Testis (tissue), 5 donors: ENCODE data around the gene MYO3A. TPM values are rescaled to one million over a fixed set of nuclear protein-coding genes. Genes with fewer than 3 reads are reported as not detected.

Experiments used
- DNase-seq: peaks from one replicate; pipeline ENCODE4 v3.0.0-alpha.2; 2019
- H3K27ac ChIP-seq, 2 donors: fragments of 200-600 bp; sonication (generic); one replicate each; pipeline ENCODE4 v1.5.1; 2019
- H3K27me3 ChIP-seq: fragments of 200-600 bp; sonication (generic); one replicate; pipeline ENCODE4 v1.5.1; 2019
- H3K36me3 ChIP-seq: fragments of 200-600 bp; sonication (generic); one replicate; pipeline ENCODE4 v1.5.1; 2017; ENCODE audit warnings: low read depth; ENCODE audit errors: missing control alignments
- H3K4me1 ChIP-seq: fragments of 200-600 bp; sonication (generic); one replicate; pipeline ENCODE4 v1.5.1; 2019
- H3K4me3 ChIP-seq, 2 donors: fragments of 200-600 bp; sonication (generic); one replicate each; pipeline ENCODE4 v1.5.1; 2017 to 2019
- H3K9me3 ChIP-seq: fragments of 200-600 bp; sonication (generic); one replicate; pipeline ENCODE4 v1.5.1; 2017
- POLR2A ChIP-seq: fragments of 450-650 bp; IDR thresholded peaks from one replicate; pipeline ENCODE4 v1.6.1; 2017; ENCODE audit warnings: antibody characterized with exemption, mild to moderate bottlenecking, moderate library complexity
- WGBS, 2 donors: methylation state at CpG; one replicate each; pipeline ENCODE4 v1.1.5; 2018; 5-methylcytosine and 5-hydroxymethylcytosine counted together
- intact Hi-C: fragments of 100-400 bp; cut with DNase I; formaldehyde crosslinking; loops from one replicate; pipeline ENCODE4 v1.15.1; 2023; ENCODE audit warnings: low total_unique reads
- long read RNA-seq, 2 donors: transcript quantifications; one replicate each; lab custom pipeline, GENCODE V29; 2026
- polyA plus RNA-seq: library from polyadenylated mRNA; stranded (reverse); fragments of 350-450 nt; fragmentation: Illumina TruSeq; extraction: RNeasy Lipid Tissue Mini Kit (QIAGEN cat#74804); gene quantifications from one replicate; pipeline ENCODE4 v1.2.3, GENCODE V29; 2014; ENCODE audit warnings: low read depth, low replicate concordance; ENCODE audit not compliant: insufficient read depth
- total RNA-seq, 2 donors: library from RNA; depleted of rRNA; stranded (reverse); fragments of >200 nt; gene quantifications; one replicate each; pipeline ENCODE4 v1.2.3, GENCODE V29; 2016
- TF ChIP-seq, protein P1 (sequence below), 3 experiments: fragments of 450-650 bp in 2 of 3; fragments of 200-600 bp in 1 of 3; sonication (generic) in 1 of 3; IDR thresholded peaks; one replicate each; pipeline ENCODE4 v1.5.1; 2016 to 2019; ENCODE audit warnings: antibody characterized with exemption in 3 of 3, mild to moderate bottlenecking in 2 of 3, moderate library complexity in 1 of 3

The MYO3A gene, protein sequence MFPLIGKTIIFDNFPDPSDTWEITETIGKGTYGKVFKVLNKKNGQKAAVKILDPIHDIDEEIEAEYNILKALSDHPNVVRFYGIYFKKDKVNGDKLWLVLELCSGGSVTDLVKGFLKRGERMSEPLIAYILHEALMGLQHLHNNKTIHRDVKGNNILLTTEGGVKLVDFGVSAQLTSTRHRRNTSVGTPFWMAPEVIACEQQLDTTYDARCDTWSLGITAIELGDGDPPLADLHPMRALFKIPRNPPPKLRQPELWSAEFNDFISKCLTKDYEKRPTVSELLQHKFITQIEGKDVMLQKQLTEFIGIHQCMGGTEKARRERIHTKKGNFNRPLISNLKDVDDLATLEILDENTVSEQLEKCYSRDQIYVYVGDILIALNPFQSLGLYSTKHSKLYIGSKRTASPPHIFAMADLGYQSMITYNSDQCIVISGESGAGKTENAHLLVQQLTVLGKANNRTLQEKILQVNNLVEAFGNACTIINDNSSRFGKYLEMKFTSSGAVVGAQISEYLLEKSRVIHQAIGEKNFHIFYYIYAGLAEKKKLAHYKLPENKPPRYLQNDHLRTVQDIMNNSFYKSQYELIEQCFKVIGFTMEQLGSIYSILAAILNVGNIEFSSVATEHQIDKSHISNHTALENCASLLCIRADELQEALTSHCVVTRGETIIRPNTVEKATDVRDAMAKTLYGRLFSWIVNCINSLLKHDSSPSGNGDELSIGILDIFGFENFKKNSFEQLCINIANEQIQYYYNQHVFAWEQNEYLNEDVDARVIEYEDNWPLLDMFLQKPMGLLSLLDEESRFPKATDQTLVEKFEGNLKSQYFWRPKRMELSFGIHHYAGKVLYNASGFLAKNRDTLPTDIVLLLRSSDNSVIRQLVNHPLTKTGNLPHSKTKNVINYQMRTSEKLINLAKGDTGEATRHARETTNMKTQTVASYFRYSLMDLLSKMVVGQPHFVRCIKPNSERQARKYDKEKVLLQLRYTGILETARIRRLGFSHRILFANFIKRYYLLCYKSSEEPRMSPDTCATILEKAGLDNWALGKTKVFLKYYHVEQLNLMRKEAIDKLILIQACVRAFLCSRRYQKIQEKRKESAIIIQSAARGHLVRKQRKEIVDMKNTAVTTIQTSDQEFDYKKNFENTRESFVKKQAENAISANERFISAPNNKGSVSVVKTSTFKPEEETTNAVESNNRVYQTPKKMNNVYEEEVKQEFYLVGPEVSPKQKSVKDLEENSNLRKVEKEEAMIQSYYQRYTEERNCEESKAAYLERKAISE (N-terminal part only)
- 10 to 100 TPM in 1 of 2 donors, 1 to 10 TPM in 1; 8.7 to 21.1 TPM for total RNA-seq
- polyA plus RNA-seq: 9.5 TPM
- long read RNA-seq, donor 1: 0 reads
- long read RNA-seq, donor 2: 0 reads

DNA sequence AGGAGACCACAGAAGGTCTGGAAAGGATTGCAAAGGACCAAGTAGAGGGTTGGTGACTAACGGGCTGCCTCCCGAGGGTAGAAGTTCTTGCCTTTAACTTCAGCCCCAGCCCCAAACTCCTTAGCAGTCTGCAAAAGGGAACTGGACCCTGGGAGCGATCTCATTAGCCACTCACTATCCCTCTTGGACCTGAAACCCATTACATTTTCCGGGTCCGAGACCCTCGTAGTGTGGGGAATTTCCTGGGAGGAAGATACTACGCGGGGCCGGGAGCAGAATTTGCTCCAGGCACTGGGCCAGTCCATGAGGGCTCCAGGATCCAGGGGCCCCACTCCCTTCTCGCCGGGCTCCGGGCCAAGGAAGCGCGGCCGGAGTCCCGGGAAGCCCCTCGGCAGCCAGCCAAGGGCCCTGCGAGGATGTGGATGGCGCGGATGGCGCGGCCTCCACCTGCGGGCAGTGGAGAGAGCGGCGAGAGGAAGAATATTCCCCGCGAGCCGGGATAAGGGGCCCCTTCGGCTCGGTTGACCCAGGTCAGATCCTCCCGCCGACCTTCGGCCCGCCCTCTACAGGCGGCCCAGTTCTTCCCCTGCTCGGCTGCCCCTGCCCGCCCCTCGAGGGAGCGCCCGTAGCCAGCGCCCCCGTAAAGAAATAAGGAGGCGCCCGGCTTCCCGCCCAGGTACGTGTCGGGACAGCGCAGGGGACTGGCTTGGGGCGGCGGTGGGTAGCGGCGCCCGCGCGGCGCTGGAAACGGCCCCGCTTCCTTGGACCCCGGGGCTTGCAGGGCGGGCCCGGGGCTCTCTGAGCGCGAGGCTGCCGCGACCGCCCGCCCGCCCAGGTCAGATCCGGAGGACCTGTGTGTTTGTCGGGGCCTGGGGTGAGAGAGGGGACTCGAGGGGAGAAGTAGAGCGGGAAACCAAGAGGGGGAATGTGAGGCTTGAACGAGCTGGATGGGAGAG, at the start of gene MYO3A:
TSS of gene MYO3A (plus strand) at position 577 of the 956 bp plus-strand sequence. CDS start 17,882 bp downstream, outside the sequence.
- Histone ChIP-seq H3K36me3 (no peaks in the 10 kb centered on the region), H3K9me3 (no peaks in the 10 kb centered on the region), H3K4me3 (peak within 1 kb of the TSS; percentile 52 to 62), H3K27ac (peak within 1 kb of the TSS; percentile 59 to 61), H3K4me1 (no peaks in the 10 kb centered on the region), H3K27me3 (no peaks in the 10 kb centered on the region)
- peak; percentile 31 for DNase-seq
- TF ChIP-seq, protein P1, sequence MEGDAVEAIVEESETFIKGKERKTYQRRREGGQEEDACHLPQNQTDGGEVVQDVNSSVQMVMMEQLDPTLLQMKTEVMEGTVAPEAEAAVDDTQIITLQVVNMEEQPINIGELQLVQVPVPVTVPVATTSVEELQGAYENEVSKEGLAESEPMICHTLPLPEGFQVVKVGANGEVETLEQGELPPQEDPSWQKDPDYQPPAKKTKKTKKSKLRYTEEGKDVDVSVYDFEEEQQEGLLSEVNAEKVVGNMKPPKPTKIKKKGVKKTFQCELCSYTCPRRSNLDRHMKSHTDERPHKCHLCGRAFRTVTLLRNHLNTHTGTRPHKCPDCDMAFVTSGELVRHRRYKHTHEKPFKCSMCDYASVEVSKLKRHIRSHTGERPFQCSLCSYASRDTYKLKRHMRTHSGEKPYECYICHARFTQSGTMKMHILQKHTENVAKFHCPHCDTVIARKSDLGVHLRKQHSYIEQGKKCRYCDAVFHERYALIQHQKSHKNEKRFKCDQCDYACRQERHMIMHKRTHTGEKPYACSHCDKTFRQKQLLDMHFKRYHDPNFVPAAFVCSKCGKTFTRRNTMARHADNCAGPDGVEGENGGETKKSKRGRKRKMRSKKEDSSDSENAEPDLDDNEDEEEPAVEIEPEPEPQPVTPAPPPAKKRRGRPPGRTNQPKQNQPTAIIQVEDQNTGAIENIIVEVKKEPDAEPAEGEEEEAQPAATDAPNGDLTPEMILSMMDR (IDR thresholded peaks at IDR 0.05): no peak
- TF ChIP-seq POLR2A: no peak
- intact Hi-C loops: no loop called here
- WGBS, 2 donors: 3 to 5% methylated on average over 47 to 73 of the region's 73 CpGs

DNA sequence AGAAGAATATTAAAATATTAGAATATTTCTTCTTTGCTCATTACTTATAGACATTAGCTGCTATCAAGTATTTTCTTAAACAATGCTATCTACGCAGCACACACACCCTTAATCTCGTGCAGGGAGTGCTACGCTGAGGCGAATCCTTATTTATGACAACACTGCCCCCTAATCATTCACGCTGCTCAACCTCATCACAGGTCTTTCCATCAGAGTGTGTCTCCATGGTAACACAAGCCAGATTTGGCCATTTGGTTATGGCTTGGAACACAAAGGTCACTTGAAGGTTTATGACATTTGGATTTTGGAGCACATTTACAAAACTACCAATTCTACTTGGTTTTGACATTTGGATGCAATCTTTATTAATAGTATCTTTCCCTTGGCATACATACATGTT, 45.4 kb upstream of the MYO3A start:
- H3K9me3 ChIP-seq: no peaks in the 10 kb centered on the region
- no peak overlapping the region for H3K4me3 ChIP-seq
- no peaks in the 10 kb centered on the region for H3K27me3 ChIP-seq
- intact Hi-C loops: no loop called here
- no peak for TF ChIP-seq POLR2A
- TF ChIP-seq, protein P1 (IDR thresholded peaks at IDR 0.05): no peak
- no peaks in the 10 kb centered on the region for H3K4me1 ChIP-seq
- 30 to 33% methylated on average over 5 of the region's 5 CpGs for WGBS, 2 donors
- H3K27ac ChIP-seq: no peak overlapping the region
- no peaks in the 10 kb centered on the region for H3K36me3 ChIP-seq
- DNase-seq: no peak

DNA sequence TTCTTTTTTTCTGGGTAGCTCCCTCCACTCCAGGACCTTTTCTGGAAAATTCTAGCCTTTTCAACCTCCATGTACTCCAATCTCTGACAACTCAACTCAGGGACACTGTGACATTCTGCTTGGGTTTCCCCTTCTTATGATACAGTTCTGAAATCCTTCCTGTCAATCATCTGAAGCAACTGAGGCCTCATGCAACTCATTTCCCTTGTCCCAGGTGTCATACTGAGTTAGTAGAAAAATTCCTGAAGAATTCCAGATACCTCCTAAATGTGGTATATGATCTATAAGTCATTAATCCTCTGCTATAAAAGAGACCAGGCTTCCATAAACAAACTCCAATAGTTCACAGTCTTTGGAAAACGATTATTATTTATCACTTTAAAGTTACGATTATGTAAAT, 43.0 kb upstream of the MYO3A start:
- Histone ChIP-seq H3K27ac (no peak overlapping the region), H3K27me3 (no peaks in the 10 kb centered on the region), H3K9me3 (no peaks in the 10 kb centered on the region), H3K36me3 (no peaks in the 10 kb centered on the region), H3K4me1 (no peaks in the 10 kb centered on the region), H3K4me3 (no peak overlapping the region)
- TF ChIP-seq, protein P1 (IDR thresholded peaks at IDR 0.05): no peak
- no peak for TF ChIP-seq POLR2A
- intact Hi-C loops: no loop called here
- DNase-seq: no peak
- WGBS, 2 donors: 89% methylated on average over 2 of the region's 2 CpGs

DNA sequence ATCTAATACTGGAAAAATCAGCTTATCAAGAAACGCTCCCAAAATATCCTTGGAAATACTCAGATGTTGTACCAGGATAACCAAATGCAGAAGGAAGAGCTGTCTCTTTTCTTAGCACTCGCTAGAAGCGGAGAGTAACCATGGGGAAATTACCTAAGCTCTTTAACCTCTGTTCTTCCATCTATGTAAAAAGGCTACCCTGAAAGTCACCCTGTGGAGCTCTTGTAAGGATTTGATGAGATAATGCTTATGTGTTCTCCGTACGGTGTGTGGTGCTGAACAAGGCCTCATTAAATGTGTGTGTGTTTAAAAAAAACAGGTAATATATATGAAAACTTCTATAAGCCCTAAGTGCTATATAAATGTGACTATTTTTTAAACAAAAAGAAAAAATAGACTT, 38.2 kb upstream of the MYO3A start:
- 73 to 80% methylated on average over 5 of the region's 5 CpGs for WGBS, 2 donors
- no peak overlapping the region for H3K4me3 ChIP-seq
- no peak for DNase-seq

More for the DNA sequence above, 38.2 kb upstream of the MYO3A start:
- Histone ChIP-seq H3K27ac (no peak overlapping the region), H3K36me3 (no peaks in the 10 kb centered on the region), H3K4me1 (no peaks in the 10 kb centered on the region), H3K27me3 (no peaks in the 10 kb centered on the region), H3K9me3 (no peaks in the 10 kb centered on the region)
- TF ChIP-seq, protein P1 (IDR thresholded peaks at IDR 0.05): no peak
- TF ChIP-seq POLR2A: no peak
- intact Hi-C loops: no loop called here
